ENCODE results near the gene RNF213.

Gene RNF213

DNA sequence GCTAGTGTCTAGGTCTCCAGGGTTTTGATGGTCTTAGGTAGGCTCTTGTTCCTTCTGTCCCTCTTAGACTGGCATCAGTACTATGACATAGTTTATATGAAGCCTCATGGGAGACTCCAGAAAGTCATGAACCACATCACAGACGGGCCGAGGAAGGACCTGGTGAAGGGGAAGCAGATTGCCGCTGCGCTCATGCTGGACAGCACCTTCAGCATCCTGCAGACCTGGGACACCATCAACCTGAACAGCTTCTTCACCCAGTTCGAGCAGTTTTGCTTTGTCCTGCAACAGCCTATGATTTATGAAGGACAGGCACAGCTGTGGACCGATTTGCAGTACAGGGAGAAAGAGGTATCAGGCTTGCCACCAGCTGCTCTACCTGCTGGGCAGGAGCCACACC lies 34.0 kb downstream of the RNF213 start:
- POLR2A ChIA-PET: no interaction called here
- H3K9me3 ChIP-seq (ENCODE audit: control insufficient read depth, insufficient read depth, low read depth, low read length): no peaks in the 10 kb centered on the region
- no peaks in the 10 kb centered on the region for H3K4me1 ChIP-seq (ENCODE audit: control insufficient read depth, insufficient read depth, low read length)
- H3K36me3 ChIP-seq (ENCODE audit: control insufficient read depth in 2 of 2, insufficient read depth in 1 of 2, low read length in 2 of 2): peaks cover 33 to 81% of the 10 kb centered on the region in 2 experiments
- H3K4me3 ChIP-seq (ENCODE audit: low read depth, low read length): no peak overlapping the region
- H3K27ac ChIP-seq (ENCODE audit: extremely low read depth, low read depth, low read length): no peak overlapping the region
- CTCF ChIA-PET: no interaction called here
- TF ChIP-seq ZNF354C (tag by site-specific recombination; IDR thresholded peaks at IDR 0.05; ENCODE audit: borderline replicate concordance, low read depth): no peak
- TF ChIP-seq, protein P1, sequence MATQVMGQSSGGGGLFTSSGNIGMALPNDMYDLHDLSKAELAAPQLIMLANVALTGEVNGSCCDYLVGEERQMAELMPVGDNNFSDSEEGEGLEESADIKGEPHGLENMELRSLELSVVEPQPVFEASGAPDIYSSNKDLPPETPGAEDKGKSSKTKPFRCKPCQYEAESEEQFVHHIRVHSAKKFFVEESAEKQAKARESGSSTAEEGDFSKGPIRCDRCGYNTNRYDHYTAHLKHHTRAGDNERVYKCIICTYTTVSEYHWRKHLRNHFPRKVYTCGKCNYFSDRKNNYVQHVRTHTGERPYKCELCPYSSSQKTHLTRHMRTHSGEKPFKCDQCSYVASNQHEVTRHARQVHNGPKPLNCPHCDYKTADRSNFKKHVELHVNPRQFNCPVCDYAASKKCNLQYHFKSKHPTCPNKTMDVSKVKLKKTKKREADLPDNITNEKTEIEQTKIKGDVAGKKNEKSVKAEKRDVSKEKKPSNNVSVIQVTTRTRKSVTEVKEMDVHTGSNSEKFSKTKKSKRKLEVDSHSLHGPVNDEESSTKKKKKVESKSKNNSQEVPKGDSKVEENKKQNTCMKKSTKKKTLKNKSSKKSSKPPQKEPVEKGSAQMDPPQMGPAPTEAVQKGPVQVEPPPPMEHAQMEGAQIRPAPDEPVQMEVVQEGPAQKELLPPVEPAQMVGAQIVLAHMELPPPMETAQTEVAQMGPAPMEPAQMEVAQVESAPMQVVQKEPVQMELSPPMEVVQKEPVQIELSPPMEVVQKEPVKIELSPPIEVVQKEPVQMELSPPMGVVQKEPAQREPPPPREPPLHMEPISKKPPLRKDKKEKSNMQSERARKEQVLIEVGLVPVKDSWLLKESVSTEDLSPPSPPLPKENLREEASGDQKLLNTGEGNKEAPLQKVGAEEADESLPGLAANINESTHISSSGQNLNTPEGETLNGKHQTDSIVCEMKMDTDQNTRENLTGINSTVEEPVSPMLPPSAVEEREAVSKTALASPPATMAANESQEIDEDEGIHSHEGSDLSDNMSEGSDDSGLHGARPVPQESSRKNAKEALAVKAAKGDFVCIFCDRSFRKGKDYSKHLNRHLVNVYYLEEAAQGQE (tag by site-specific recombination; IDR thresholded peaks at IDR 0.05): 0 out of 2 replicates have a peak, but pooled peaks have one; percentile 51
- TF ChIP-seq ZNF571 (tag by site-specific recombination; IDR thresholded peaks at IDR 0.05): no peak

DNA sequence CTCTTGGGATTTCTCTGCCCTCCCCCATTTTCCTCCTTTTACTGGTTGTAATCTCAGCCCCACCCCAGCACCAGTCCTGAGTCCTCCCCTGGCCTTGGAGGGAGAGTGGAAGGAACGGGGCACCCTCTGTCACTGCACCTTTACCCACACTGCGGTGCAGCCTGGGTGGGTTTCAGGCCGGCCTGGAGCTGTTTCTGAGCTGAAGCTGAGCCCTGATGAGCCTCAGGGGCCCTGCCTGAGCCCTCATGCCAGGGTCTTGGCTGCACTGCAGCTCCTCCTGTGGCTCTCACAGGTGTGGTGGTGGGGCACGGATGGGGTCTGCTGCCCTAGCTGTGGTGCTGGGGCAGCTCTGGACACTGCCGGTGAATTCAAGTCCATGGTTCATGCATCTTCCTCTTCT lies 34.5 kb downstream of the RNF213 start:
- no peaks in the 10 kb centered on the region for H3K9me3 ChIP-seq (ENCODE audit: control insufficient read depth, insufficient read depth, low read depth, low read length)
- no peak overlapping the region for H3K4me3 ChIP-seq (ENCODE audit: low read depth, low read length)
- H3K27ac ChIP-seq (ENCODE audit: extremely low read depth, low read depth, low read length): no peak overlapping the region
- TF ChIP-seq ZNF174 (tag by site-specific recombination; IDR thresholded peaks at IDR 0.05): no peak
- TF ChIP-seq ZNF132 (tag by site-specific recombination; IDR thresholded peaks at IDR 0.05; ENCODE audit: borderline replicate concordance): no peak
- no peak for TF ChIP-seq MEIS1 (CRISPR knock-in tag; IDR thresholded peaks at IDR 0.05; ENCODE audit: borderline replicate concordance)
- TF ChIP-seq PRDM1 (tag by site-specific recombination; IDR thresholded peaks at IDR 0.05): no peak
- no peak for TF ChIP-seq ZNF747 (tag by site-specific recombination; IDR thresholded peaks at IDR 0.05)
- TF ChIP-seq HOXA7 (CRISPR knock-in tag; IDR thresholded peaks at IDR 0.05; ENCODE audit: borderline replicate concordance): no peak
- no peak for TF ChIP-seq ZNF785 (tag by site-specific recombination; IDR thresholded peaks at IDR 0.05)
- TF ChIP-seq, protein P2, sequence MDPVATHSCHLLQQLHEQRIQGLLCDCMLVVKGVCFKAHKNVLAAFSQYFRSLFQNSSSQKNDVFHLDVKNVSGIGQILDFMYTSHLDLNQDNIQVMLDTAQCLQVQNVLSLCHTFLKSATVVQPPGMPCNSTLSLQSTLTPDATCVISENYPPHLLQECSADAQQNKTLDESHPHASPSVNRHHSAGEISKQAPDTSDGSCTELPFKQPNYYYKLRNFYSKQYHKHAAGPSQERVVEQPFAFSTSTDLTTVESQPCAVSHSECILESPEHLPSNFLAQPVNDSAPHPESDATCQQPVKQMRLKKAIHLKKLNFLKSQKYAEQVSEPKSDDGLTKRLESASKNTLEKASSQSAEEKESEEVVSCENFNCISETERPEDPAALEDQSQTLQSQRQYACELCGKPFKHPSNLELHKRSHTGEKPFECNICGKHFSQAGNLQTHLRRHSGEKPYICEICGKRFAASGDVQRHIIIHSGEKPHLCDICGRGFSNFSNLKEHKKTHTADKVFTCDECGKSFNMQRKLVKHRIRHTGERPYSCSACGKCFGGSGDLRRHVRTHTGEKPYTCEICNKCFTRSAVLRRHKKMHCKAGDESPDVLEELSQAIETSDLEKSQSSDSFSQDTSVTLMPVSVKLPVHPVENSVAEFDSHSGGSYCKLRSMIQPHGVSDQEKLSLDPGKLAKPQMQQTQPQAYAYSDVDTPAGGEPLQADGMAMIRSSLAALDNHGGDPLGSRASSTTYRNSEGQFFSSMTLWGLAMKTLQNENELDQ (tag by site-specific recombination; IDR thresholded peaks at IDR 0.05; ENCODE audit: low read depth): no peak
- no peak for TF ChIP-seq ZBTB21 (tag by site-specific recombination; IDR thresholded peaks at IDR 0.05)
- TF ChIP-seq, protein P3, sequence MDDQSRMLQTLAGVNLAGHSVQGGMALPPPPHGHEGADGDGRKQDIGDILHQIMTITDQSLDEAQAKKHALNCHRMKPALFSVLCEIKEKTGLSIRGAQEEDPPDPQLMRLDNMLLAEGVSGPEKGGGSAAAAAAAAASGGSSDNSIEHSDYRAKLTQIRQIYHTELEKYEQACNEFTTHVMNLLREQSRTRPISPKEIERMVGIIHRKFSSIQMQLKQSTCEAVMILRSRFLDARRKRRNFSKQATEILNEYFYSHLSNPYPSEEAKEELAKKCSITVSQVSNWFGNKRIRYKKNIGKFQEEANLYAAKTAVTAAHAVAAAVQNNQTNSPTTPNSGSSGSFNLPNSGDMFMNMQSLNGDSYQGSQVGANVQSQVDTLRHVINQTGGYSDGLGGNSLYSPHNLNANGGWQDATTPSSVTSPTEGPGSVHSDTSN (CRISPR knock-in tag; IDR thresholded peaks at IDR 0.05): no peak
- TF ChIP-seq, protein P4, sequence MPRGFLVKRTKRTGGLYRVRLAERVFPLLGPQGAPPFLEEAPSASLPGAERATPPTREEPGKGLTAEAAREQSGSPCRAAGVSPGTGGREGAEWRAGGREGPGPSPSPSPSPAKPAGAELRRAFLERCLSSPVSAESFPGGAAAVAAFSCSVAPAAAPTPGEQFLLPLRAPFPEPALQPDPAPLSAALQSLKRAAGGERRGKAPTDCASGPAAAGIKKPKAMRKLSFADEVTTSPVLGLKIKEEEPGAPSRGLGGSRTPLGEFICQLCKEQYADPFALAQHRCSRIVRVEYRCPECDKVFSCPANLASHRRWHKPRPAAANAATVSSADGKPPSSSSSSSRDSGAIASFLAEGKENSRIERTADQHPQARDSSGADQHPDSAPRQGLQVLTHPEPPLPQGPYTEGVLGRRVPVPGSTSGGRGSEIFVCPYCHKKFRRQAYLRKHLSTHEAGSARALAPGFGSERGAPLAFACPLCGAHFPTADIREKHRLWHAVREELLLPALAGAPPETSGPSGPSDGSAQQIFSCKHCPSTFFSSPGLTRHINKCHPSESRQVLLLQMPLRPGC (tag by site-specific recombination; IDR thresholded peaks at IDR 0.05): no peak
- no peak for TF ChIP-seq ZNF776 (tag by site-specific recombination; IDR thresholded peaks at IDR 0.05; ENCODE audit: borderline replicate concordance)
- no peak for TF ChIP-seq ZNF473 (tag by site-specific recombination; IDR thresholded peaks at IDR 0.05)
- TF ChIP-seq GLI2 (tag by site-specific recombination; IDR thresholded peaks at IDR 0.05; ENCODE audit: borderline replicate concordance, low read depth): no peak
- TF ChIP-seq, protein P5, sequence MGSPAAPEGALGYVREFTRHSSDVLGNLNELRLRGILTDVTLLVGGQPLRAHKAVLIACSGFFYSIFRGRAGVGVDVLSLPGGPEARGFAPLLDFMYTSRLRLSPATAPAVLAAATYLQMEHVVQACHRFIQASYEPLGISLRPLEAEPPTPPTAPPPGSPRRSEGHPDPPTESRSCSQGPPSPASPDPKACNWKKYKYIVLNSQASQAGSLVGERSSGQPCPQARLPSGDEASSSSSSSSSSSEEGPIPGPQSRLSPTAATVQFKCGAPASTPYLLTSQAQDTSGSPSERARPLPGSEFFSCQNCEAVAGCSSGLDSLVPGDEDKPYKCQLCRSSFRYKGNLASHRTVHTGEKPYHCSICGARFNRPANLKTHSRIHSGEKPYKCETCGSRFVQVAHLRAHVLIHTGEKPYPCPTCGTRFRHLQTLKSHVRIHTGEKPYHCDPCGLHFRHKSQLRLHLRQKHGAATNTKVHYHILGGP (tag by site-specific recombination; IDR thresholded peaks at IDR 0.05): no peak
- no peak for TF ChIP-seq ZNF777 (tag by site-specific recombination; IDR thresholded peaks at IDR 0.05; ENCODE audit: borderline replicate concordance)
- no peak for TF ChIP-seq KLF1 (tag by site-specific recombination; IDR thresholded peaks at IDR 0.05)
- TF ChIP-seq ZNF292 (tag by site-specific recombination; IDR thresholded peaks at IDR 0.05; ENCODE audit: borderline replicate concordance, low read depth): no peak
- TF ChIP-seq ZNF677 (tag by site-specific recombination; IDR thresholded peaks at IDR 0.05): no peak
- ChIA-PET POLR2A (no interaction called here), CTCF (no interaction called here)
- peaks cover 34 to 81% of the 10 kb centered on the region in 2 experiments for H3K36me3 ChIP-seq (ENCODE audit: control insufficient read depth in 2 of 2, insufficient read depth in 1 of 2, low read length in 2 of 2)
- no peaks in the 10 kb centered on the region for H3K4me1 ChIP-seq (ENCODE audit: control insufficient read depth, insufficient read depth, low read length)

Measured in HEK293 (cell line).